GM12873 (cell line): ENCODE data around the gene MLC1.

Experiments used
- CTCF ChIP-seq: IDR thresholded peaks from 2 replicates; pipeline ENCODE4 v1.5.1; 2012; ENCODE audit warnings: low read depth, mild to moderate bottlenecking, moderate library complexity, low read length, control low read depth; ENCODE audit not compliant: insufficient read depth; ENCODE audit errors: missing control alignments

Gene MLC1

DNA sequence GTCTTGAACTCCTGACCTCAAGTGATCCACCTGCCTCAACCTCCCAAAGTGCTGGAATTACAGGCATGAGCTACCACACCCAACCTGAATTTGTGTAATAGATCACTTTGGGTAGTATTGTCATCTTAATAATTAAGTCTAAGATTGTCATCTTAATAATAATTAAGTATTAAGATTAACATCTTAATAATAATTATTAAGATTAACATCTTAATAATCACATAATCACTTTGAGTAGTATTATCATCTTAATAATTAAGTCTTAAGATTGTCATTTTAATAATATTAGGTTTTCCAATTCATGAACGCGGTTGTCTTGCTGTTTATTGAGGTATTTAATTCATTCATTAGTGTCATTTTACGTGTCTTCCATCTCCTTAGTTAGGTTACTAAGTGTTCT, 12.8 kb upstream of the MLC1 start:
- TF ChIP-seq CTCF, result no peak

GRCh38 chr22:50092342-50092741, 7.1 kb upstream of the MLC1 start:
- TF ChIP-seq CTCF, result no peak

DNA sequence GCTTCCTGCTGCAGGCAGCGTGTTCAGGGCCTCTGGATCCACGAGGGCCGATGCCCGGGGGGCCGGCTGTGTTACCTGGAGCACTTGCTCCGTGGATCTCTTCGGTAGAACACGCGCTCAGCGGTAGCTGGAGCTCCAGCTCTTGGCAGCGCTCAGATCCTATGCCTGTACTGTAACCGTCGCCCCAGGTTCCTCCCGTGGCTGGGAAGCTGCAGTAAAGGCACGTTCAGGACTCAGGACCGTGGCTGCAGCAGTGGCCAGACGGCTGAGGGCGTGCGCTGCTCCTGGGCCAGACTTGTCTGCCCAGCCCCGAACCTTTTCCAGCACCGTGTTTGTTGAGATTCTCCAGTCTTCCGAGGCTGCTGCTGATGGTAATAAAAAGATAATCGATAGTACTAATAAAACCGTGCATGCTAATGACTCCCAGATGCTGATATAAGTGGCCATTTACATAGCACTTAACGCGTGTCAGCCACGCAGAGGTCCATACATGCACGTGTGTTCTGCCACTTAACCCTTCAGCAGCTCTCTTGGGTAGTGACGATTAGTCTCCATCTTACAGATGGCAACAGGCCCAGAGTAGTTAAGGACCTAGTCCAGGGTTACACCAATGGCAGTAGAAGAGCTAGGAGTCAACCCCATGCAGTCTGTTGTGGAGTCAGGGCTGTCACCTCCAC, 6.0 kb upstream of the MLC1 start:
- no peak for TF ChIP-seq CTCF

DNA sequence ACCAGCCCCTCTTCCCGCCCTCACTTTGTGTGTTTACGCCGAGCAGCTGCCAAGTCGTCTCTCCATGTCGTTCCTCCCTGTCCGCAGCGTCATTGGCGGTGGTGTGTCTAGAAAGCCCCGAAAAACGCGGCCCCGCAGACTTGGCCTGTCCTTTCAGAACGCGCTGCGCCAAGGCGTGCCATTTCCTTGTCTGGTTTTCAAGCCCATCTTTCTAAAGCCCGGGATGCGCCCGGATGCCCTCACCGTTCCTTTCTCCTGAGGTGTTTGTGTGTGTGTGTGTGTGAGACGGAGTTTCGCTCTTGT, 5.1 kb upstream of the MLC1 start:
- no peak for TF ChIP-seq CTCF

- TF ChIP-seq CTCF, result no peak
These were observed 4.6 kb upstream of the MLC1 start, which contains the start of gene MOV10L1 for GRCh38 chr22:50089682-50090411. Gene MOV10L1 (plus strand): TSS chr22:50090006. CDS start chr22:50090089, 83 bp downstream.

- no peak for TF ChIP-seq CTCF
These were observed 4.0 kb upstream of the MLC1 start for GRCh38 chr22:50089231-50089630.

DNA sequence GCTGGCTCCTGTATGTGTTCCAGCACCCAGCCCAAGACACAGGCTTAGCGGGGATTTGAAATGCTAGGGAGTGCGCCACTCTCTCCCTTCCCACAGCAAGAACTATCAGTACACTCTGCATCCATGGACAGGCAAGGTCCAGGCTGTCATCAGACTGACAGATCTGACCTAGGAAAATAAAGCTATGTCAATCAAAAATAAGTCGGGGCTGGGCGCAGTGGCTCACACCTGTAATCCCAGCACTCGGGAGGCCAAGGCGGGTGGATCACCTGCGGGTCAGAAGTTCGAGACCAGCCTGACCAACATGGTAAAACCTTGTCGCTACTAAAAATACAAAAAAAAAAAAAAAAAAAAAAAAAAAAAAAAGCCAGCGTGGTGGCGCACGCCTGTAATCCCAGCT, 2.9 kb upstream of the MLC1 start:
- no peak for TF ChIP-seq CTCF
